Putamen (tissue), 1 donor: ENCODE measurements around the gene ATG4C.
"Not testable (repeated sequence)": the region's sequence is repeated elsewhere in the genome, so short reads cannot be mapped to it uniquely, and the experiment has no call there.

Experiments used
- DNase-seq: peaks from one replicate; pipeline ENCODE4 v3.0.0-alpha.2; 2016; ENCODE audit warnings: low spot score

Gene ATG4C

DNA sequence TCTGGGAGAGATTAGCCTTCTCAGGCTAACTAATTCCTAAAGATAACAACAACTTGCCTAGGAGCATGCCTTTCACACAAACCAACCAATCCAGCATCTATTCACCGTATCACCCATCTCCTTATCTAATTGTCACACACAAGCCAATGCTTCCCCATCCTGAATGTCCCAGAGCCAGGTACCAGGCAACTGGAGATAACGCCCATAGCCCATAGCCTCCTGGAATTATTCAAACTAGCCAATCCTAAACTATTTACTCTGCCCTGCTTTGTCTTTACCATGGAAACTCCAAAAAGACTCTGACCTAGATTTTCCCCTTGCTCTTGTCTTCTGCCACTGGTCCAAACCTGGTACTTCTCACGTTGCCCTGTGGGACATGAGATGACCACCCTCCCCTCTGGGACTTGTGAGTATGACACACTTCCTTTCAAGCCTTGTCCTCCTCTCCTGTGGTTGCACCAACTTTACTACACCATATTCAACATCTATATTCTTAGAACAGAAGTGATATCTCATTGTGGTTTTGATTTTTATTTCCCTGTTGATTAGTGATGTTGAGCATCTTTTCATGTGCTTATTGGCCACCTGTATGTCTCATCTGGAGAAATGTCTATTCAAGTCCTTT lies 8.8 kb upstream of the ATG4C start:
- no peak for DNase-seq

DNA sequence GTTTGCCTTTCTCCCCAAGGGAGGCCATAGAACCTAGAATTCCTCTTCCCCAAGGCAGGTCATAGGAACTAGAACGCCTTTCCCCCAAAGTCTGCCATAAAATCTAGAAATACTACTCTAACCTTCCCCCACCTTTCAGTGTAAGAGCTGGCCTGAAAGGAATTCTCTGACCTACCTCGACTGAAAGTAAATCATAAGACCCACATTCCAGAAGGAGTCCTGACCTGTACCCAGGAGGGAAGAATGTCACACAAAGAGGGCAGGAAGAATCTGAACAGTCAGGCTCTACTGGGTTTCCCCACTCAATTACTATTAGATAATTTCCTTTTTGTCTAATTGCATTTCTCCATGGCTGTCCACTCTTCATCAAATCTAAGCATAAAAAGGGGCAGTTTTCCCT lies 5.7 kb upstream of the ATG4C start:
- DNase-seq: no peak

DNA sequence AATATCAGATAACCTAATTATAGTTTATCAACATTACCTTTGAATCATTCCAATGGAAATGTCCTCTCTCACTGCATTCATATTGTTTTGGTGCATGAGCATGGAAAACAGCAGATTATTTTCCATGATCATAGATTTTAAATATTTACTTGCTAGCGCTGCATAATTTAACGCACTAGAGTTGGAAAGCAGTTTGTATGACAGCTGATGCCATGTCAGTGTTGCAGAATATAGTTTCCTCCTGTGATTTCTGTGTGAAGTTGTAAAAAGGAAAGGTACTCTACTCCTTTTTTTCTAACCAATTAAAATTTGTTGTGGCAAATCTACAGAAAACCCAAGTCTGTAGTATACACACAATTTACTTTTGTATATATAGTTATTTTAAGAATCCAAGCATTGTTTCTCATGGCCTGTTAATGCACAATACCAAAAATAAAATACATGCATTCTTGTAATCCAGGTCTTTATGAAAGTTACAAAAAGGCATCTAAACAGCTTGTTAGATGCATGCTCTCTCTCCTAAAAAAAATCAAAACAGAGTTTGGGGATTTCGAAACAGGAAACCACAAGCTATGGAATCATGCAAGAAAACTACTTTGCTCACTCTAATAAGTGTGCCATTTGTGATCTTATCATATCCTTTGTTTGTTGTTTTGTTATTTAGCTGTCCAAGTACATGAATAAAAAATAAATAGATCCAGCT lies 1.9 kb upstream of the ATG4C start:
- no peak for DNase-seq

DNA sequence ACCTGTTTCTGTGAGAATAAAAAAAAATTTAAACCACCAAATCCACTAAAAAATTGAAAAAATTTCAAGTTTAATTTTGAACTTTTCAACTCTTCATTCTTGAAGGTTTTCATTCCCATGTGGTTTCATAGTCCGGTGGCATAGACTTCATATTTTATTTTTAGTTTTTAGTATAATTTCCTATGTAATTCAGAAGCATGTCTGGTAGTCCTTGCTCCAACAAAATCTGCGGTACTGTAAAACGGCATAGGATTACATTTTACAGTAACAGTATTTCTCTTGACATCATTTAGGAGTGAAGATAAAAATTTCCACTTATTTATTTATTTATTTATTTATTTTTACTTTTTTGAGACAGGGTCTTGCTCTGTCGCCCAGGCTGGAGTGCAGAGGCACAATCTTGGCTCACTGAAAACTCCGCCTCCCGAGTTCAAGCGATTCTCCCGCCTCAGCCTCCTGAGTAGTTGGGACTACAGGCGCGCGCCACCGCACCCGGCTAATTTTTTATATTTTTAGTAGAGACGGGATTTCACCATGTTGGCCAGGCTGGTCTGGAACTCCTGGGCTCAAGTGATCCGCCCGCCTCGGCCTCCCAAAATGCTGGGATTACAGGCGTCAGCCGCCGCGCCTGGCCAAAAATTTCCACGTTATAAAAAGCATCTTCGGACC lies 1.3 kb upstream of the ATG4C start:
- not testable (repeated sequence) for DNase-seq

DNA sequence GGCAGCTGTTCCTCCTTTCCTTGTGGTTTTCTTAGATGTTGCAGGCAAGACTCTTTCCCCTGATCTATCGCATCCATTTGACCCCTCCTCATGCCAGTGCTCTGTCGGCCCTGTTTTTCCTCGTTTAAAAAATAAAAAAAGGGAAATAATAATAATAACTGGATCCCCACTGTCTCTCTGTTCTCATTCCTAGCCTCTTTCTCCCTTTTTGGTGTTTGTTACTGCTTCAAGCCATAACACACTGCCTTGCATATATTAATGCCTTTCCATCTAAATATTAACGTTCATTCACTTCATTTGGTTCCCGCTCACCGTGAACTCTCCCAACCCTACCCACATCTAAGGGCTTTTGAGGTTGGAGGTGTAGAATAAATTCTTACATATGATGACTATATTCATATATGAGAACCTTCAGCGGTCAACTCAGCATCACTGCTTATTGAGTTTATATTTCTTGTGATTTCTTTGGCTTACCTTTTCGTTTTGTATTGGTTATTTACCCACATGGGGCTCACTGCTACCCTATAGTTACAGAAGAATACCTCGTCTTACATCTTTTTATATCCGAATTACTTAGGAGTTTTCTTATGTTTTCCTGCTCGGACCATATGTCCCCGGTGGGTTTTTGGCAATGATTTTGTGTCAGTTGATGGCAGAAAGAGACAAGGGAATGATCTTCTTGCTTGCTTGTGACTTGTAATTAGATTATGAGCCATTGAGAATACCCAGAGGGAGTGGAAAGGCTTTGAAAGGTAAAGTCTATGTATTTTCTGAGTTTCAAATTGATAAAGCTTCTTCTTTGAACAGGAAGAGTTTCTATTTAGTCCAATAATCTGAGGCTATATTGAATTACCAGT lies 805 bp downstream of the ATG4C start:
- peak; percentile 51 for DNase-seq

DNA sequence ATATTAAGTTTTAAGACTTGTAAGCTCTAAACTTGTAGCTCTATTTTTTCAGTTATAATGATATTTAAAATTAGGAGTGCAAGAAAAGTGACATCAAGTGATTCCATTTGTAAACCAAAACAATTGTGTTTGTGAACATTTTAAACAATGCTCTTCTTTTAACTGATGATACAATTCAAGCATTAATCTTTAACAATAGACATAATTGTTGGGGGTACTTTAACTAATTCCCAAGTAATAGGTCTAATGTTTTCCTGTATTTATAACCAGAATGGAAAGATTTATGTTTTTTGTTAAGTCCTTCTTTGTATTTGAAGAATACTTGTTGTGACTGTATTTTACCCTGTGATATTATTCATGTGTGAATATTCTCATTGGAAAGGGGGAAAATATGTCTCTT lies 6.8 kb downstream of the ATG4C start:
- DNase-seq: peak; percentile 50

DNA sequence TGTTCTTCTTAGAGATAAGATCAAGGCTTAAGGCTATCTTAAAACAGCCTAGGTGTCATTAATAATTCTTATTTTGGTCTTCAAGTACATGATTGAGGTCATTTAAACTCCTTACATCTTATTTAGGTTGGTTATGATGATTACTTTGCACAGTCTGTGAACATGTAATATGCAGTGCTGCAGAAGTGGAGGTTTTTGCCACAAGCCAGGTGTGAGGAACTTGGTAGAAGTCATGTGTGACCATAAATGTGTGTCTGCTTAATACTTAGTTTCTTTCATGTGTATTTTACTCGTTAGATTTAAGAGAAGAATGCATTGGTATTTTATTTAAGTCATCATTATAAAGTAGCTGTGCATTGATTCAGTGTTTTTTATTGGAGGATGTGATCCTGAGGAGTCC lies 10.1 kb downstream of the ATG4C start:
- no peak for DNase-seq

DNA sequence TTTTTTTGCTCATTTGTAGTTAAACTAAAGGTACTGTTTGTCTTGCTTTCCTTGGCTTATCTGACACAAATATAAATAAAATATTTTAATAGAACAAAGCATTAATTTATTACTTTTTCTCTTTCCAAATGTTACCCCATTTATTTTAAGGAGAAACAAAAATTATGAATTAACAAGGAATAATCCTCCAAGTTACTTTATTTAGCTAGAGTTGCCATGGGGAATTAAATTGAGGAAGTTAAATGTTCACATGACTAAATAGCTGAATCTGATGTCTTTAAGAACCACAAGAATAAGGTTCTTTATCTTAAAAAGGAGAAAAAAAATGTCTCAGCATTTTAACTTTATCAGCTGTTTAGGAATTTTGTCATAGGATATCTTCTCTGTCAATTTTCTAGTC lies 12.3 kb downstream of the ATG4C start:
- DNase-seq: no peak

DNA sequence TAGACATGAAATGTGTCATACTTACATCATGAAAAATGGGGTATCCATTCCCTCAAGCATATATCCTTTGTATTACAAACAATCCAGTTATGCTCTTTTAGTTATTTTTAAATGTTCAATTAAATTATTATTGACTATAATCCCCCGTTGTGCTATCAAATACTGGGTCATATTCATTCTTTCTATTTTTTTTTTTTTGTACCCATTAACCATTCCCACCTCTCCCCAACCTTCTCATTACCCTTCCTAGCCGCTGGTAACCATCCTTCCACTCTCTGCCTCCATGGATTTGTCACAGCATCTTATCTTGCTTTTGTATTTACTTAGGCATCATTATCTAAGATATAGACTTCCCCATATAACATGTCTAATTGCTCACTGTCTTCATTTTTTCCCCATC lies 15.8 kb downstream of the ATG4C start:
- DNase-seq: no peak

DNA sequence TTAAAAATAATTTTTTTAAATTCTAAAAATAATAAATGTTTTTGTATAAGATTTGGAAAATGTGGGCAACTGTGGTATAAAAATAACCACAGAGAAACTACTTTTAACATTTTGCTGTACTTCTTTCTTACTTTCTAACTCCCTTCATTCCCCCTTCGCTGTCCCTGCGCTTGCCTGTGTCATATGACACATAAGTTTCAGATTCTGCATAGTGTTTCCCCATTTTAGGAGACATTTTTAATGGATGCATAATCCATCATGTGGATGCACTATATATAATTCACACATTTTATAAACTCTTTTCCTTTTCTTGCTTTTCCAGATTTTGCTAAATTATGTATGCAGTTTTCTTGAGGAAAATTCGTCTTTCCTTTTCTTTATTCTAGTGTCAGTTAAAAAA lies 16.3 kb downstream of the ATG4C start:
- no peak for DNase-seq

DNA sequence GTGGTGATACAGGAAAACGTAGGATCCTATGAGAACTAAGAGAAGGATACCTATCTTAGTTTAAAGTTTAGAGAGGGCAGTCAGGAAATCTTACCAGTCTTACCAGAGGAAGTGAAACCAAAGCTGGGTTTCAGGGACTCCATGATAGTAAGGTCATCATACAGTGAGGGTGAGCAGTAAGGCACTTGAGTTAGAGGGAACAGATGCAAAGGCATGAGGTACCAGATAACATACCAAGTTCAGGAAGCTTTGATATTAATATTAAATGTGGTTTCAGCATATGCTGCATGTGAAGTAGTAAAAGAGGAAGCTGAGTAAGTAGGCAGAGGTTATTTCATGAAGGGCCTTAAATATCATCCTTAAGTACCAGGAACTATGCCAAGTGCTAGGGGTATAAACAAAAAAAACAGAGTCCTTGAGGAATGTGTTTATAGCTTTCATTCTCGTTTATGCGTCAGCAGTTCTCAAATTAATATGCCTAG lies 16.9 kb downstream of the ATG4C start:
- DNase-seq: no peak

DNA sequence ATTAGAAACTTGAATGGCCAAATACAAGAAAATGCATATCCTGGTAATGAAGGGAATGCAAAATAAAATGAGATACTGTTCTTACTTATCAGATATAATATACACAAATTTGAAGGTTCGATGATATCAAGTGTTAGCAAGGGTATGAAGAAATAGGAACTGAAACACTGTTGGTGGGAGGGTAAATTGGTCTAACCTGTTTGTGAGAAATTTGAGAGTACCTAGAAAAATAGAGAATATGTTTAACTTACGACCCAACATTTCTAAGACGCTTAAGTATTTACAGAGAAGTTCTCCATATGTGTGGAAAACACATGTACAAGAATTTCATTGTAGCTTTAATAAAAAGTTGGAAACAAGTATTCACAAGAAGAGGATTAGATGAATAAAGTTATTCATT lies 25.9 kb downstream of the ATG4C start:
- no peak for DNase-seq

DNA sequence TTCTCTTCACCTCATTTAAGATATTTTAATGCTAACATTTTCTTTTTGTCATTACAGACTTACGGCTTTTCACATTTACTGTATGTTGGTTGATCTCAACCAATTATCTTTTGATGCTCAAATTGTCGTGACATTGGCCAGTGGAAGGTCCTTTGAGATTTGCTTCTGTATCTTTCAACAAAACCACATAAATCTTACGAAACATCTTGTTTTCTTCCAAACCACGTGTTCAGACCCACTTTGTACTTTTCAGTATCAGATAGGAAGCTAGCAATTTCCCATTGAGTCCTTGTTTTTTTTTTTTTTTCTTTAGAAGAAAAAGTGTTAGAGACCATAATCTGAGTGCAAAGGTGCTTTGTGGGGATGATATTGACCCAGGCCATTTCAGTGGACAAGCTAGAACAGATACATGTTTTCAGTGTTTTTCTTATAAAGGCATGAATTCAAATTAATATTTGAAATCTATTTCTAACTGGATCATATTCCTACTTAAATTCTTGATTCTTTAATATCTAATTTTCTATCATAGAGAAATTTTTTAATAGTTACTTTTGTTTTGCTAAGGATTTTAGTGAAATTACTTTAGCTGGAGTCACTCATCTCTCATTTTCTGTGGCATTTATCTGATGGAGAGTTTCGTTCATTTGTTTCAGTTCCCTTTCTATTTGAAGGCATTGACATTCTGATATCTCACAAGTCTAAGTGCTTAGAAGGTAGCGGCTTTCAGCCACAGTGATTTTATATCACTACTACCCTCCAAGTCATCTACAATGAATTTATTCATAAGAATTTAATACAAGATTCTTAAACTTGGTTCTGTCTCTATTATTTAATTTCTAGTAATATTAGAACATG lies 26.7 kb downstream of the ATG4C start:
- no peak for DNase-seq

DNA sequence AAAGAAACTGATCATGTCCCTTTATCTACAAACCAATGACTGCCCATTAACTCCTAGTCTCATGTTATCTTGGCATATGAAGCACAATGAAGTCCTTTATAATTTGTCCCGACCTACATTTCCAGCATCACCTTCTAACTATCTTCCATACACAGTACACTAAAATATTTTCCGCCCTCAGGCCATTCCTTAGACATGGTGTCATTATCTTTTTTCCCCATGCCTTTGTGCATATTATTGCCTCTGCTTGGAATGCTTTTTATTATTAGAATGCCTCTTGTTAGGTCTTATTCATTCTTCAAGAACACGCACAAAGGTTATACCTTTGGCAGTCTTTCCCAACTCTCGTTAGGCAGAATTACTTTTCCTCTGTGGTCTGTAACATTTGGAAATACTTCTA lies 39.6 kb downstream of the ATG4C start:
- no peak for DNase-seq

DNA sequence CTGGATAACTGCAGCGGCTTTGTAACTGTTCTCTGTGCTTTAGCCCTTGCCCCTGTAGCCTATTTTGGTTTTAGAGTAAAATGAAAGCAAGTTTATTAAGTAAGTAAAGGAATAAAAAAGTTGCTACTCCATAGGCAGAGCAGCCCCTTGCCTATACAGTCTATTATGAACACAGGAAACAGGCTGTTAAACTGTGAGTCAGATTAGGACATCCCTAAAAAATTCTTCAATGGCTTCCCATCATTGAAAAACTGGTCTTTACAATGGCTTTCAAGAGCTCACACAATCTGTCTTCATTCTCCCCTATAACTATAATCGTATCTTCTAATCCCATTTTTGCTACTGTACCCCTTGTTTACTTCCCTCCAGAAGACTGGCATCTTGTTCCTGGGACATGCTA lies 43.0 kb downstream of the ATG4C start:
- no peak for DNase-seq

DNA sequence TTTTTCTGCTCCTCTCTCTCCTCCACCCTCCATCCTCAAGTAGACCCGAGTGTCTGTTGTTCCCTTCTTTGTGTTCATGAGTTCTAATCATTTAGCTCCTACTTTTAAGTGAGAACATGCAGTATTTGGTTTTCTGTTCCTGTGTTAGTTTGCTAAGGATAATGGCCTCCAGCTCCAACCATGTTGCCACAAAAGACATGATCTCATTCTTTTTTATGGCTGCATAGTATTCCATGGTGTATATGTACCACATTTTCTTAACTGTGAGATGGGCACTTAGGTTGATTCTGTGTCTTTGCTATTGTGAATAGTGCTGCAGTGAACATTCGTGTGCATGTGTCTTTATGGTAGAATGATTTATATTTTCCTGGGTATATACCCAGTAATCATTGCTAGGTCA lies 43.9 kb downstream of the ATG4C start:
- not testable (repeated sequence) for DNase-seq

DNA sequence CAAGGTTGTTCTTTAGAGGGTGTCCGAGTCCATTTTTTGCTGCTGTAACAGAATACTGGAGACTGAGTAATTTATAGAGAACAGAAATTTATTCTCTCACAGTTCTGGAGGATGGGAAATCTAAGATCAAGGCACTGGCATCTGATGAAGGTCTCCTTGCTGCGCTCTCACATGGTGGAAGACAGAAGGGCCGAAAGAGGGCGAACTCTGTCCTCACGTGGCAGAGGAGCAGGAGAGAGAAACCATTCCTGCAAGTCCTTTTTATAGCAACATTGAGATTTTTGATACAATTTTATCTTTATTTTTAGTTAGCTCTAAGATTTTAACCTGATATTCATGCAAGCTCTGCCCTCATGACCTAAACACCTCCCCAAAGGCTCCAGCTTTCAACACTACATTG lies 48.3 kb downstream of the ATG4C start:
- DNase-seq: peak; percentile 28

DNA sequence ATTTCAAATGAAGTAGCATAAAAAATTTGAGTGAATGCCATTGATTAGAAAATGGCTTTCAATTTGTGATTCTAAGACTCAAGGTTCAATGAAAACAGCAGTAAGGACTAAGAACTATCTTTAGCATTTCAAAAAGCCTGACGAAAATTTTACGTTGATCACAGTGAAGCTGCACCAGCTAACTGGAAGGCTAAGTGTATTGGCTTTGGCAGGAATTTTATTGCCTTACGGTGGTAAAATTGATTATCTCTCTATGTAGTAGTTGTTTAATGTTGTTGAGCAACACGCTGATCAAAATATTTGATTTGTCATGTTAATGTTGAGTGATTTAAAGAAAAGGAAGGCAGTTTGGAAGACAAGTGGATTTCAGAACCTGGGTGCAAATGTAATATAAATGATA lies 49.6 kb downstream of the ATG4C start:
- no peak for DNase-seq

DNA sequence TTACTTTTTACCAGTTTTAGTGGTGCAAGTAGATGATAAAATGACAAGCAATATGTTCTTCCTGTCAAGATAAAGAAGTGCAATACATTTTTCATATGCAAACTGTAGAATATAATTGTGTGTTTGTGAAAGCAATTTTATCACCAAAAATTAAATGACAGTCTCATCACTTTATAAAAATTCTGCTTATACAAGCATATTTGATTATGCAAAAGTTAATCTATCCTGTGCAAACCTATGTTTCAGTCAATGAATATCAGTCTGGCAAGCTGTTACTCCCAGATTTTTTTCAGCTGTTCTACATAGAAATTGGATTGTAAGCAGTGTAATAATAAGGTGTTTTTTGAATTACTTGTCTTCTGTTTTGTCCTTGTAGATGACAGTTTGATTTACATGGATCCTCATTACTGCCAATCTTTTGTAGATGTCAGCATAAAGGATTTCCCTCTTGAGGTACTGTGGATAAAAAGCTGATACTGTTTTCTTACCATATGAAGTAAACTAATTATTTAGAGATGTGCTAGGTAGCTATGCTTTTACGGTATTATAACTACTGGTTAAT lies 50.5 kb downstream of the ATG4C start:
- DNase-seq: no peak

DNA sequence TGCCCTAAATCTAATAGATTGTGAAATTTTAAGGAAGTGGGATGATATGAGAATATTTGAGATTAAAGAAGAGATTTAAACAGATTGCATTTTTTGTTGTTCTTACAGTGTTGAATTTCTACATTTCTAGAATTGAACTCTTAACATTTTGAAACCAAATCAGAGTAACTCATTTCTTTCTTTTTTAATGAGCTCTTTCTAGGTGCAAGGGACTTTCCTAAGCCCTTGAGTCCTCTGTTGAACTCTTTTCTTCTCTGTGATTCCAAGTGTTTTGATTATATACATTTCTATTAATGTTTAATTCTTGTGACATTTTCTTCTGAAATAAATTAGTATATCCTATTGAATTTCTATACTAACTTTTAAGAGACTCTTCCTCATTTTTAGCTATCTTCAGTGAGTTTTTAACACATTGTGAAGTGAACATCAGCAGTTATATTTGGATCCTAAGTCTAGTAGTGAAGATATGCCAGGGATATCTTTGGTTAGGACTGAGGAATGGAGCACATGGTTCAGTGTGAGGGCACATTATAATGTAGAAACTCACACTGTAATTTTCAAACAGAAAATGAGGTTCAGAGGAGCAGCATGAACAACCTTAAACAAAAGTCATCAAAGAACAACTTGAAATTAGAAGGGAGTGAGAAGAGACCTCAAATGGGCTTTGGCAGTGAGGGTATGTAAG lies 53.1 kb downstream of the ATG4C start:
- no peak for DNase-seq

DNA sequence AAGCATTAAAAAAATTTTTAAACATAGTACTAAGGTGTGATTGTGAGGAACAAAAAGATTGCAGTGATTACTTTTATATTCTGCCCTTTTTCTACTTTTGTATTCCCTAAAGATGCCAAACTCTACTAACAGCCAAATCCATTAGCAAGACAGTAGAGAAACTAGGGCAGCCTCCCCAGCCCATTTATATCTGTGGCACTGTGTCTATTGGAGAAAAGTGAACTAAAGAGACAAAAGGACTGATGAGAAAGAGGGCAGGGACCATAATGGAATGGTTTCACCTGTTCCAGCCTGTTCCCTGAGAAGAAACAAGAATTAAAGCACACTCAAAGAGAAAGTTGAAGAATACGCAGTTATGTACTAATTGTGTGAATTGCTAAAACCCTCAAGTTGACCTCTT lies 56.6 kb downstream of the ATG4C start:
- DNase-seq: peak; percentile 5
